ENCODE data around the gene PIP5KL1.

DNA sequence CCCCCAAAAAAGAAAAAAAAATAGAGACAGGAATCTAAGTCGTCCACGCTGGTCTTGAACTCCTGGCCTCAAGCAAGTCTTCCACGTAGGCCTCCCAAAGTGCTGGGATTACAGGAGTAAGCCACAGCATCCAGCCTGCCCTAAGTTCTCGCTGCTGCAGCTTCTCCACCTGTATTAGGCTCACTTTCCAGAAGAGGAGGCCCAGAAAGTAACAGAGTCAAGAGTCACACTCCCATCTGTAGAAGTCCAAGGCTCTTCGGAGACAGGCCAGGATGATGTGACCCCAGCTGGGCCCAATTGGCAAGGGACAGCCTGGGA is 48.4 kb upstream of the PIP5KL1 start:
- TF ChIP-seq EZH2phosphoT487 (conservative IDR thresholded peaks at IDR 0.05; ENCODE audit: low read length) (no peak), CTCF (IDR thresholded peaks at IDR 0.05; ENCODE audit: insufficient read depth, low read length, poor library complexity, severe bottlenecking) (no peak)
